Measurements from ENCODE around the gene SMC6. TPM values are rescaled to one million over a fixed set of nuclear protein-coding genes. Genes with fewer than 3 reads are reported as not detected.

SMC6 gene
- total RNA-seq, 2 donors from 2014 or later: 10.4 to 13.4 TPM

GRCh38 chr2:17718689-17719088 lies 34.9 kb downstream of the SMC6 start:
- no peak for ATAC-seq (ENCODE audit: insufficient number of reproducible peaks, low FRiP score, low read depth)
- Histone ChIP-seq H3K9me3 (no peaks in the 10 kb centered on the region), H3K27me3 (replicated peaks; ENCODE audit: insufficient read depth) (no peaks in the 10 kb centered on the region), H3K4me1 (ENCODE audit: control insufficient read depth in 1 of 2, low read depth in 2 of 2) (no peaks in the 10 kb centered on the region), H3K27ac (no peak overlapping the region), H3K36me3 (peaks cover 3% of the 10 kb centered on the region), H3K4me3 (no peak overlapping the region)
- no peak for DNase-seq (ENCODE audit: low spot score)
- no peak for TF ChIP-seq CTCF (IDR thresholded peaks at IDR 0.05)

GRCh38 chr2:17717666-17718065 lies 35.9 kb downstream of the SMC6 start:
- no peak overlapping the region for H3K4me3 ChIP-seq
- no peak overlapping the region for H3K27ac ChIP-seq
- TF ChIP-seq CTCF (IDR thresholded peaks at IDR 0.05): no peak
- H3K9me3 ChIP-seq: no peaks in the 10 kb centered on the region
- no peak for ATAC-seq (ENCODE audit: insufficient number of reproducible peaks, low FRiP score, low read depth)
- no peaks in the 10 kb centered on the region for H3K27me3 ChIP-seq (replicated peaks; ENCODE audit: insufficient read depth)
- DNase-seq (ENCODE audit: low spot score): no peak
- H3K4me1 ChIP-seq (ENCODE audit: control insufficient read depth in 1 of 2, low read depth in 2 of 2): no peaks in the 10 kb centered on the region
- peaks cover 7% of the 10 kb centered on the region for H3K36me3 ChIP-seq

- no peak for DNase-seq (ENCODE audit: low spot score)
- Histone ChIP-seq H3K4me1 (ENCODE audit: control insufficient read depth in 1 of 2, low read depth in 2 of 2) (no peaks in the 10 kb centered on the region), H3K9me3 (no peaks in the 10 kb centered on the region), H3K4me3 (no peak overlapping the region), H3K27me3 (replicated peaks; ENCODE audit: insufficient read depth) (no peaks in the 10 kb centered on the region), H3K36me3 (peaks cover 17% of the 10 kb centered on the region), H3K27ac (no peak overlapping the region)
- TF ChIP-seq CTCF (IDR thresholded peaks at IDR 0.05): no peak
- ATAC-seq (ENCODE audit: insufficient number of reproducible peaks, low FRiP score, low read depth): no peak
Measured at GRCh38 chr2:17713291-17713690, 40.3 kb downstream of the SMC6 start.

GRCh38 chr2:17710547-17711248 lies 42.9 kb downstream of the SMC6 start:
- ATAC-seq (ENCODE audit: insufficient number of reproducible peaks, low FRiP score, low read depth) (no peak), DNase-seq (ENCODE audit: low spot score) (no peak)
- peaks cover 24% of the 10 kb centered on the region for H3K36me3 ChIP-seq
- TF ChIP-seq CTCF (IDR thresholded peaks at IDR 0.05): no peak
- no peaks in the 10 kb centered on the region for H3K4me1 ChIP-seq (ENCODE audit: control insufficient read depth in 1 of 2, low read depth in 2 of 2)
- no peaks in the 10 kb centered on the region for H3K27me3 ChIP-seq (replicated peaks; ENCODE audit: insufficient read depth)
- no peaks in the 10 kb centered on the region for H3K9me3 ChIP-seq
- H3K4me3 ChIP-seq: no peak overlapping the region
- no peak overlapping the region for H3K27ac ChIP-seq

GRCh38 chr2:17709897-17710296 lies 43.7 kb downstream of the SMC6 start:
- peaks cover 24% of the 10 kb centered on the region for H3K36me3 ChIP-seq
- ATAC-seq (ENCODE audit: insufficient number of reproducible peaks, low FRiP score, low read depth) (no peak), DNase-seq (ENCODE audit: low spot score) (no peak)
- no peaks in the 10 kb centered on the region for H3K9me3 ChIP-seq
- no peak overlapping the region for H3K27ac ChIP-seq
- H3K4me1 ChIP-seq (ENCODE audit: control insufficient read depth in 1 of 2, low read depth in 2 of 2): no peaks in the 10 kb centered on the region
- no peaks in the 10 kb centered on the region for H3K27me3 ChIP-seq (replicated peaks; ENCODE audit: insufficient read depth)
- no peak overlapping the region for H3K4me3 ChIP-seq
- TF ChIP-seq CTCF (IDR thresholded peaks at IDR 0.05): no peak
